Tibial nerve (tissue), 4 donors: ENCODE data around the gene DIS3L. TPM values are rescaled to one million over a fixed set of nuclear protein-coding genes. Genes with fewer than 3 reads are reported as not detected.

ENCODE experiments used
- DNase-seq, 2 donors: peaks; one replicate each; pipeline ENCODE4 v3.0.0-alpha.2; 2019; ENCODE audit warnings: low spot score in 2 of 2
- H3K27ac ChIP-seq, 4 donors: fragments of 200-600 bp; sonication (generic) in 3 of 4; one replicate each; pipeline ENCODE4 v1.5.1; 2017 to 2019; ENCODE audit warnings: mild to moderate bottlenecking in 1 of 4
- H3K27me3 ChIP-seq, 2 donors: fragments of 200-600 bp; sonication (generic) in 1 of 2; one replicate each; pipeline versions ENCODE4 v1.5.1 to v1.6.0; 2017 to 2019
- H3K36me3 ChIP-seq, 3 donors: fragments of 200-600 bp; sonication (generic); one replicate each; pipeline ENCODE4 v1.5.1; 2018 to 2019
- H3K4me1 ChIP-seq, 4 donors: fragments of 200-600 bp; sonication (generic) in 3 of 4; one replicate each; pipeline ENCODE4 v1.5.1; 2017 to 2019
- H3K4me3 ChIP-seq, 4 donors: fragments of 200-600 bp; sonication (generic) in 3 of 4; one replicate each; pipeline ENCODE4 v1.5.1; 2017 to 2019; ENCODE audit warnings: mild to moderate bottlenecking in 1 of 4, moderate library complexity in 1 of 4
- H3K9me3 ChIP-seq, 4 donors: fragments of 200-600 bp; sonication (generic) in 3 of 4; one replicate each; pipeline ENCODE4 v1.5.1; 2017 to 2019
- EP300 ChIP-seq, 2 donors: sonication (generic); formaldehyde crosslinking; IDR thresholded peaks; one replicate each; pipeline ENCODE4 v1.6.1; 2017; ENCODE audit warnings: antibody characterized with exemption in 2 of 2, mild to moderate bottlenecking in 1 of 2
- POLR2A ChIP-seq, 2 donors: fragments of 450-650 bp; IDR thresholded peaks; one replicate each; pipeline ENCODE4 v1.6.1; 2017; ENCODE audit warnings: antibody characterized with exemption in 2 of 2, mild to moderate bottlenecking in 2 of 2, moderate library complexity in 2 of 2
- WGBS, 2 donors: methylation state at CpG; one replicate each; pipeline ENCODE4 v1.1.5; 2018; 5-methylcytosine and 5-hydroxymethylcytosine counted together
- total RNA-seq, 4 donors: library from RNA; depleted of rRNA; stranded (reverse); fragments of >200 nt; gene quantifications; one replicate each; pipeline ENCODE4 v1.1.0, GENCODE V29; 2016
- TF ChIP-seq, protein P1 (sequence below), 5 experiments: fragments of 200-600 bp in 3 of 5; fragments of 450-650 bp in 2 of 5; sonication (generic) in 3 of 5; IDR thresholded peaks; one replicate each; pipeline ENCODE4 v1.5.1; 2016 to 2019; ENCODE audit warnings: antibody characterized with exemption in 5 of 5, mild to moderate bottlenecking in 3 of 5, moderate library complexity in 2 of 5

The DIS3L gene
- total RNA-seq, 4 donors from 2014 or later, result 23.9 to 44.8 (median 38.3) TPM

DNA sequence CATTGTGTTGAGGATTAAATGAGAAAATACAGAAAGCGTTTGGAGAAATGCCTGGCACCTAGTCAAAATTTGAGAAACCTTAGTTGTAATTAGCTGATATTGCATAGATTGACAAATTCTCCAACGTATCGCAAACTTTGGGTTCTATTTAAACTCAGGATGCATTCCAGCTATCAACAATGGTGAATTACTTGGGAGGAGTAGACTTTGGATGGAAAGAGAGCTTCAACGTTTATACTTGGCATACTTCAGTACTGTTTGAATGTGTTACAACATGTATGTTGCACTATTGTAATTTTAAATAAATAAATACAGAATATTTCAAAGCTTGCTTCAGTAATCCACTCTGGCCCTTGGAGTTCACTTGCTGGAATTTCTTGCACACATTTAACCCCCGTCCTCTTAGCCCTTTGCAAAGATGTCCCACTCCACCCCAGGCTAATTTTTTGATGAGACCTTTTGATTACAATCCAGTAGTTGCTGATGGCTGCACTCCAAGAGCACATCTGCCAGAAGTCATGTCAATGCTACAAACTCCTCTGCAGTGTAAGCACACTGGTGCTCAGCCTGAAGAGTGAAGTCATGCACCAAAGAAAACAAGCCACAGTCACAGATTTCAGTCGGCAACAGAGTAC is 4.7 kb upstream of the DIS3L start:
- Histone ChIP-seq H3K27me3 (no peaks in the 10 kb centered on the region), H3K4me1 (peaks cover 0 to 29% (median 12%) of the 10 kb centered on the region in 4 donors), H3K9me3 (no peaks in the 10 kb centered on the region), H3K27ac (no peak overlapping the region), H3K36me3 (no peaks in the 10 kb centered on the region), H3K4me3 (no peak overlapping the region)
- TF ChIP-seq, protein P1, sequence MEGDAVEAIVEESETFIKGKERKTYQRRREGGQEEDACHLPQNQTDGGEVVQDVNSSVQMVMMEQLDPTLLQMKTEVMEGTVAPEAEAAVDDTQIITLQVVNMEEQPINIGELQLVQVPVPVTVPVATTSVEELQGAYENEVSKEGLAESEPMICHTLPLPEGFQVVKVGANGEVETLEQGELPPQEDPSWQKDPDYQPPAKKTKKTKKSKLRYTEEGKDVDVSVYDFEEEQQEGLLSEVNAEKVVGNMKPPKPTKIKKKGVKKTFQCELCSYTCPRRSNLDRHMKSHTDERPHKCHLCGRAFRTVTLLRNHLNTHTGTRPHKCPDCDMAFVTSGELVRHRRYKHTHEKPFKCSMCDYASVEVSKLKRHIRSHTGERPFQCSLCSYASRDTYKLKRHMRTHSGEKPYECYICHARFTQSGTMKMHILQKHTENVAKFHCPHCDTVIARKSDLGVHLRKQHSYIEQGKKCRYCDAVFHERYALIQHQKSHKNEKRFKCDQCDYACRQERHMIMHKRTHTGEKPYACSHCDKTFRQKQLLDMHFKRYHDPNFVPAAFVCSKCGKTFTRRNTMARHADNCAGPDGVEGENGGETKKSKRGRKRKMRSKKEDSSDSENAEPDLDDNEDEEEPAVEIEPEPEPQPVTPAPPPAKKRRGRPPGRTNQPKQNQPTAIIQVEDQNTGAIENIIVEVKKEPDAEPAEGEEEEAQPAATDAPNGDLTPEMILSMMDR (IDR thresholded peaks at IDR 0.05), result no peak
- TF ChIP-seq EP300 (IDR thresholded peaks at IDR 0.05) (no peak), POLR2A (IDR thresholded peaks at IDR 0.05) (no peak)
- no peak for DNase-seq
- WGBS, 2 donors, result 50 to 55% methylated on average over 6 of the region's 6 CpGs

GRCh38 chr15:66290007-66290406 is 3.4 kb upstream of the DIS3L start:
- TF ChIP-seq, protein P1 (IDR thresholded peaks at IDR 0.05), result no peak
- TF ChIP-seq EP300 (IDR thresholded peaks at IDR 0.05), result no peak
- TF ChIP-seq POLR2A (IDR thresholded peaks at IDR 0.05), result no peak
- Histone ChIP-seq H3K36me3 (no peaks in the 10 kb centered on the region), H3K27me3 (no peaks in the 10 kb centered on the region), H3K9me3 (no peaks in the 10 kb centered on the region), H3K4me1 (peaks cover 0 to 40% (median 15%) of the 10 kb centered on the region in 4 donors), H3K4me3 (no peak overlapping the region), H3K27ac (no peak overlapping the region)
- DNase-seq, result no peak
- WGBS, 2 donors, result 95 to 97% methylated on average over 3 of the region's 3 CpGs

DNA sequence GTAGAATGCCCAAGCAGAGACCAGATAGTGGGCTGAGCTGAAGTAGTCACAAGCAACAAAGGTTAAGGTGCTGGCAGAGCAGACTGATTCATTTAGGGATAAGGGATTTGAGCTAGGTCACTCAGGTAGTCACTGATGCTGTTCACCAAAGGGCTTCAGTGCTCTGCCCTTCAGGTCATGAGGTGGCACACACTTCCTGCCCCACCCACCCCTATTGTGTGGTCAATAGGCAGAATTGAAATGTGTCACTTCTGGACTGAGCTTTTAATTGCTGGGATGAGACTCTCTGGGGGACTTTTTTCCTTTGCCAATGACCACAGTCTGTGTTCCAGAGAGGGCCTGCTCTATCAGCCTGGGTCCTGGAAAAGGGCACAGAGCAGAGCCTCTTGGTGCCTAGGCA is 2.9 kb upstream of the DIS3L start:
- Histone ChIP-seq H3K27ac (no peak overlapping the region), H3K4me3 (no peak overlapping the region), H3K36me3 (no peaks in the 10 kb centered on the region), H3K9me3 (no peaks in the 10 kb centered on the region), H3K4me1 (peaks cover 0 to 45% (median 17%) of the 10 kb centered on the region in 4 donors), H3K27me3 (no peaks in the 10 kb centered on the region)
- DNase-seq, result no peak
- TF ChIP-seq, protein P1 (IDR thresholded peaks at IDR 0.05), result no peak
- TF ChIP-seq POLR2A (IDR thresholded peaks at IDR 0.05) (no peak), EP300 (IDR thresholded peaks at IDR 0.05) (no peak)

DNA sequence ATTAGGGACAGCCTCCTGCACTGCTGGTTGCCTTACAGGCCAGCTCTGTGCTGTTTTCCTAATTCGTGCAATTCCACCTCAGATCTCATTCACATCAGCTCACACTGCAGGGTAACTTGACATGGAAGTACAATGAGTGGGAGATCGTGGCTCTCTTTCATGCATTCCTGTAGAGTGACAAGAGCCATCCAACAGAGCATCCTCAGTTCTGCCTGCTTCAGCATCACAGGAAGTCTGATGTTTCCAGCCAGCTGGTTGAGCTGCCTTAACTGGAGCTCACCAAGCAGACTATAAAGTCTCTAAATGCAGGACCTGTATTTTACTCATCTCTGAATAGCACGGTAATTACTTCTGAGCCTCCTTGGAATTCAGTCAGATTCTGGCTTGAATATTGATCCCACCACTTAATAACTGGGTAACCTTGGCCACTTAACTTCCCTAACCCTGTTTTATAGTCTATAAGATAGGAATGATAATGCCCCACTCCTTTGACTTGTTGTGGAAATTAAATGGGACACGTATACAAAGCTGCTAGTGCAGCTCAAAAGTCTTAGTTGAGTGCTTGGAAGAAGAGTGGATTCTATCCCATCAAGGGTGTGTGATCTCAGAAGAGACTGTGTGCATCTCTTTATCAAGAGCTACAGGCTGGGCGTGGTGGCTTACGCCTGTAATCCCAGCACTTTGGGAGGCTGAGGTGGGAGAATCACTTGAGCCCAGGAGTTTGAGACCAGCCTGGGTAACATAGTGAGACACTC is 1.4 kb upstream of the DIS3L start:
- Histone ChIP-seq H3K9me3 (no peaks in the 10 kb centered on the region), H3K36me3 (no peaks in the 10 kb centered on the region), H3K27ac (peak overlapping the region in 2 of 4 donors; percentile 90 to 93), H3K4me3 (peak overlapping the region in 2 of 4 donors; percentile 65 to 69), H3K4me1 (peaks cover 0 to 60% (median 17%) of the 10 kb centered on the region in 4 donors), H3K27me3 (no peaks in the 10 kb centered on the region)
- 71 to 76% methylated on average over 6 of the region's 6 CpGs for WGBS, 2 donors
- DNase-seq, result no peak
- TF ChIP-seq, protein P1 (IDR thresholded peaks at IDR 0.05), result no peak
- no peak for TF ChIP-seq EP300 (IDR thresholded peaks at IDR 0.05)
- TF ChIP-seq POLR2A (IDR thresholded peaks at IDR 0.05), result no peak
